Brain microvascular endothelial cell (primary cell): ENCODE results near the gene NOTCH2NLA.
"Not testable (repeated sequence)": the region's sequence is repeated elsewhere in the genome, so short reads cannot be mapped to it uniquely, and the experiment has no call there.

ENCODE experiments used
- DNase-seq: peaks from one replicate; pipeline ENCODE4 v3.0.0-alpha.2; 2020
- H3K27ac ChIP-seq: fragments of 250-450 bp; sonication (Bioruptor Pico); 2 replicates; pipeline ENCODE4 v1.5.1; 2020; ENCODE audit warnings: mild to moderate bottlenecking, moderate library complexity
- H3K27me3 ChIP-seq: fragments of 250-450 bp; sonication (Bioruptor Pico); replicated peaks from 2 replicates; pipeline ENCODE4 v1.5.1; 2020; ENCODE audit warnings: mild to moderate bottlenecking
- H3K36me3 ChIP-seq: fragments of 250-450 bp; sonication (Bioruptor Pico); replicated peaks from 2 replicates; pipeline ENCODE4 v1.5.1; 2020; ENCODE audit warnings: mild to moderate bottlenecking
- H3K4me3 ChIP-seq: 2 replicates; pipeline ENCODE4 v1.5.1; 2011; ENCODE audit warnings: low read depth, mild to moderate bottlenecking, control low read depth, low read length, moderate library complexity
- in situ Hi-C: cut with HindIII; loops from 2 replicates; pipeline ENCODE4 v1.10.0; 2017; ENCODE audit warnings: low sequenced_read_pairs, low pct_ligation_motif_present

Gene NOTCH2NLA

DNA sequence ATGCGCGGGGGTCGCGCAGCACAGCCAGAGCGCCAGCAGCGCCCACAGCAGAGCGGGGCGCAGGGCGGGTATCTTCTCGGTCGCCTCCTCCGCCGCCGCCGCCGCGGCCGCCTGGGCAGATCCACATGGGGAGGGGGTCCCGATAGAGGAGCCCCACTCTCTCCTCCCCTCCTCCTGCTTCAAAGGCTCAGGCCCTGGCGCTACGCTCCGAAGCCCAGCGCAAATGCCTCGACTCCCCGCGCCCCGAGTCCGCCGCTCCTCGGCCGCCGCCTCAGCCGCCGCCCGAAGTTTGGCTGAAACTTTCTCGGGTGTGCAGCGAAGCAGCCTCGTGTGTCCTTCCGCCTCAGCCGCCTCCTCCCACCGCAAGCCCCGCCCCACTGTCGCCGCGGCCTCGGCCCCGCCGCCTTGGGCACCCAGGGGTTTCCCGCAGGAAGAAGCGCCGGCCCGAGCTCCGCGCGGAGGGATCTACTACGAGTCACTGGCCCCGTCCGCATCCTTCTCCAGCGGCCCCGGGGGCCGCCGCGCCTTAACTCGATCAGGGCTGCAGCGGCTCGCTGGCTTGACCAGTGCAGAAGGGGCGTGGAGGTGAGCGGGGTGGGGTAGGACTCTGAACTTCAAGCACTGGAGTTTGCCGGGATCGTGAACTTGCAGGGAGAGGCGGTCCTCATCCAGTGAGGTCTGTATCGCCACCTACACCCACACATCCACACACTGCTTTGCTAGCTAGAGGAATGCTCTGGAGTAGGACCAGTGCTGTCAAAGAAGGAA, at the start of gene NOTCH2NLA:
Gene NOTCH2NLA, minus strand, starts transcription at position 312 of the 768 bp plus-strand sequence. CDS start 39,684 bp downstream, outside the sequence.
- in situ Hi-C loops, H3K36me3 ChIP-seq, H3K27me3 ChIP-seq: not testable (repeated sequence)
- peak within 1 kb of the TSS; percentile 61 for H3K4me3 ChIP-seq
- peak; percentile 18 for DNase-seq
- peak within 1 kb of the TSS; percentile 75 for H3K27ac ChIP-seq

DNA sequence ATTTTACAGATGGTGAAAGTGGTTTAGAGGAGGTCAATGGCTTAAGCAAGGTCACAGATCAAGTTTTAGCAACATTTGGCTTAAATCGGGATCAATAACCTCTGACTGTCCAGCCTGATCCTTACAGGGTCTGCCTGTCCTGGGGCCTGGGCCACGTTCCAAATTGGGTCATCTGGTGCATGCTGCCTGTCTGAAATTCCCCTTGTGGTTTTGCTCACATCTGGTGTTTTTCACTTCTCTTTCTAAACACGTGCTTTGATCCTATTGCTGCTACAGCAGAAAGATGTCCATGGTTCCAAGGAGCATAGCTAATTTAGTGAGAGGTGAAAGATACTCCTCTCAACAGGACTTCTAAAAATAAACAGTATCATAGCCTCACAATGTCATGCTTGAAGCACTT, 49.5 kb upstream of the NOTCH2NLA start:
- in situ Hi-C loops, H3K4me3 ChIP-seq, H3K27ac ChIP-seq, H3K36me3 ChIP-seq, DNase-seq, H3K27me3 ChIP-seq: not testable (repeated sequence)

DNA sequence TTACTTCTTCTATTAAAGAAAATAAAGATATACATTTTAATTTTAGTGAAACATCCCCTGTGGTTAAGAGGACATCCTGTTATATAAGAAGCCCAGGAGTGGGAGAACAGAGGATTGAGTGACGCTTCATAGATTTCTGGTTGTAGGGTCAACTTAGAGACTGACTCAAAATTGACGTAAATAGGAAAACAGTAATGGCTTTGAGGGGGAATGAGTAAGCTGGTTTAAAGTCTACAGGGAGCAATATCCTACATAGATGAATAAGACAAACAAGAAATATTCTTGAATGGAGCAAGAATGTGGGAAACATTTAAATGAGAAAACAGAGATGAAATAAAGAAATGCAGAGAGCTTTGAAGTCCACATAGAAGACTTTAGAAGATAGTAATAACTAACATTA, 48.3 kb upstream of the NOTCH2NLA start:
- H3K27ac ChIP-seq, DNase-seq, H3K36me3 ChIP-seq, in situ Hi-C loops, H3K4me3 ChIP-seq, H3K27me3 ChIP-seq: not testable (repeated sequence)

DNA sequence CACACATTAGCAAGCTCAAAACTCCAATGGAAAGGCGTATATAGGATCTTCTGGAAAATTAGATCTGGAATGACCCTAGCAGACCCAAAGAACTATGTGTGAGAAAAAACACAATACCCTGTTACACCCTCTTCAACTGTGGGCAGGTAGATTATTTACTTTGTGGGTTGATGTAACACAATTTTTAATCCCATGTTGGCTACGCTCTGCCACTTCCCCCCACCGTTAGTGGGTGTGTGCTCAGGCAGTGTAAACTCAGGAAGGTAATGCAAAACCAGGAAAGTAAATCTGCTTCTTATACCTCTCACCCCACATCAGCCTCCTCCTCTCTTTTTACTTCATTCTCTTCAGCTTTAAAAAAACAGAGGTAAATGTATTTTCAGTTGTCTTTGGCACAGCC, 45.3 kb upstream of the NOTCH2NLA start:
- DNase-seq, in situ Hi-C loops, H3K4me3 ChIP-seq, H3K27ac ChIP-seq, H3K36me3 ChIP-seq, H3K27me3 ChIP-seq: not testable (repeated sequence)

DNA sequence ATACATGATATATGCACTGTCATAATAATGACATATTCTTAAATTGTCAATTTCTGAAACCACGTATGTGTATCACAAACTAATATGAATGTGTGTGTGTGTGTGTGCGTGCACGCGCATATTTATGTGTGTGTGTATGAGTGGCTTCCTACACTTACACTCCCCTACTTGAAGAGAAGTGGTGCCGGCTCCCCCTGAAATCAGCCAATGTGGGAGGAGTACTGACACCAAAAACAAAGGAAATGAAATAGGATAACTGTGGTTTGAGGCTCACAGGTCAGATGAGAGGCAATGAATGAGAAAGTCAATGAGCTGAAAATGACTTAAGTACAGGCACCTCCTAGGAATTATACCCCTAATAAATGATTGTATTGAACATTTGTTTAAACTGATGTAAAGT, 44.4 kb upstream of the NOTCH2NLA start:
- H3K27me3 ChIP-seq, DNase-seq, H3K4me3 ChIP-seq, H3K27ac ChIP-seq, H3K36me3 ChIP-seq, in situ Hi-C loops: not testable (repeated sequence)

DNA sequence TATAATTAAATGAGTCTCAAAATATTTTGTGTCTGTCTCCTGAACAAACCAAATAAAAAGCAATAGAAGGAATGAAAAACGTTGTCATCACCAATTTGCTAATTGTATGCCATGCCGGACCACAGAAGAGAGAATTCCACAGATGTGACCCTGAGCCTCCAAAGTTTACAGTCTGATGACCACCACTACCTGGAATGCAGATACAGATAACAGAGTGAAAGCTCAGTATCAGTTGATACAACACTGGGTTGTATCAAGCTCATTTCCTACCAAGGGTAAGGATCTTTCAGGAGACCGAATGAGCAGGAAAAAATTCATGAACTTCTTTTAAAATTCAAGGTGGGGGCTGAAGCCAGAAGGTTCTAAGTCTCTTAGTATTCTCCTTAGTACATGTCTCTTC, 43.9 kb upstream of the NOTCH2NLA start:
- H3K27ac ChIP-seq, DNase-seq, H3K36me3 ChIP-seq, H3K27me3 ChIP-seq, H3K4me3 ChIP-seq, in situ Hi-C loops: not testable (repeated sequence)

DNA sequence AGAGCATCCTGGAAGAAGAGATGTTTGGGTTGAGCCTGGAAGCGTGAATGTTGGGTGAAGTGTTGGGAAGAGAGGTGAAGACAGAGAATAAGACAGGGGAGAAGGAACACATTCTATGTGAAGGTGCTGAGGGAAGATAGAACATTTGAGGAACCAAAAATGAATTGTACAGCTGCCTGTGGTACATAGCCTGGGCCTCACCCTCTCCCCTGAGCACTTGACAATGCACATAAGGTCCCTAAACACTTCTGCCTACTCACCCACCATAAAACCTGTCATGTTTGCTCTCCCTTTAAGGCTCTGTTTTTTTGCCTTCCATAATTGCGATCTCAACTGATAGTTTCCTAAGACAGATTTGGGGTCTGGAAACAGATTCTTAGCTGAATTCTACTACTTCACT, 43.2 kb upstream of the NOTCH2NLA start:
- H3K4me3 ChIP-seq, H3K27me3 ChIP-seq, in situ Hi-C loops, H3K27ac ChIP-seq, DNase-seq, H3K36me3 ChIP-seq: not testable (repeated sequence)

DNA sequence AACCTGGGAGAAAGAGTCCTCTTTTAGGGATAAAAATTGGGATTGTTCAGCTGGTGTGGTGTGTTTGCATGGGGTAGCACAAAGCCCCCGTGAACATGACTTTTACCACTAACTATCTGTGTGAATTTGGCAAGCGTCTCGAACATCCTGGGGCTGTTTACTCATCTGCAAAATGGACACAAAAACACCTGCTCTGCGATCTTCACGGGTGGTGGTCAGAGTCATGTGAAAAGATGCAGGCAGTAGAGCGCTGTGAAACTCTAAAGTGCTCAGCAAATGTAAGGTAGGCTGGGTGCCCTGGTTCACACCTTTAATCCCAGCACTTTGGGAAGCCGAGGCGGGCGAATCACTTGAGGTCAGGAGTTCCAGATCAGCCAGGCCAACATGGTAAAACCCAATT, 41.3 kb upstream of the NOTCH2NLA start:
- in situ Hi-C loops, H3K4me3 ChIP-seq, DNase-seq, H3K27ac ChIP-seq, H3K36me3 ChIP-seq, H3K27me3 ChIP-seq: not testable (repeated sequence)

DNA sequence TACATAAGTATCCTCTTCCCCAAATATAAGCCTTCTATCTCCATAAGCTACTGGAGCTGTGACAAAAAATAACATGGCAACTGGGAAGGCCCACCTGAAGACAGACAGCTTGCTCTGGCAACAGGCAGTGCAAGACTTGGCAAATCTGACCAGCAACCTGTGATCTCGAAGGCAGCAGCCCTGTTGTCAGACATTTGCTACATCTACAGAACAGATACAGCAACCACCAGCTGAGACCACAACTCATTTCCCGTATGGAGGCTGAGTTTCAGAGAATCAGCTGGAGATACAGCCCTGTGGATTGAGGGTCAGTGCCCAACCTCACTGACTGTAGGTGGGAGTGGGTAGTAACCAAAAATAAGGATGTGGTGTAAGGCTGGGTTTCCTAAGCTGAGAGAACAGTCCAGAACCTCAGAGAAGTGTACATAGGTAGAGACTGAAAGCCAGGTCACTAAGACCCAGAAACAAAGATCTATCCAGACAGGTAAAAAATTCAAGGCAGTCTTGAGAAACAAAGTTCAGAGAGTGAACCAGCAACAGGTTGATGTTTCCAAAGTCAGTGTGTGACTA, 37.4 kb upstream of the NOTCH2NLA start:
- DNase-seq, H3K27me3 ChIP-seq, H3K27ac ChIP-seq, H3K4me3 ChIP-seq, H3K36me3 ChIP-seq, in situ Hi-C loops: not testable (repeated sequence)

DNA sequence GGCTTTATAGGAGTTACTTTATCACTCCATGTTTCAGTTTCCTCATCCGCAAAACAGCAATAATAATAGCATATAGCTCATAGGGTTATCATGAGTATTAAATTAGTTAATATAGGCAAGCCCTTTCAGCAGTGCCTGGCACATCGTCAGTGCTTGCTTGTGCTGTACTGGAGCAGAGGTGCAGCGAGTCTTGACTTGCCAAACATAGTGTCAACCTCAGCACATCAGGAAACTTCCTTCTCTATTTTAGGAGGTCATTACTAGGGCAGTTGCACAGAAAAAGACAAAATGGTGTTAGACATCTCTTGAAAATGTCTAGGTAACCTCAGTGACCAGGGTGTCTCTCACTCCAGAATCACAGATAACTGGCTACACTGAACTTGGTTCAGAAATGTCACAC, 35.9 kb upstream of the NOTCH2NLA start:
- H3K4me3 ChIP-seq, H3K27me3 ChIP-seq, DNase-seq, H3K36me3 ChIP-seq, H3K27ac ChIP-seq, in situ Hi-C loops: not testable (repeated sequence)

DNA sequence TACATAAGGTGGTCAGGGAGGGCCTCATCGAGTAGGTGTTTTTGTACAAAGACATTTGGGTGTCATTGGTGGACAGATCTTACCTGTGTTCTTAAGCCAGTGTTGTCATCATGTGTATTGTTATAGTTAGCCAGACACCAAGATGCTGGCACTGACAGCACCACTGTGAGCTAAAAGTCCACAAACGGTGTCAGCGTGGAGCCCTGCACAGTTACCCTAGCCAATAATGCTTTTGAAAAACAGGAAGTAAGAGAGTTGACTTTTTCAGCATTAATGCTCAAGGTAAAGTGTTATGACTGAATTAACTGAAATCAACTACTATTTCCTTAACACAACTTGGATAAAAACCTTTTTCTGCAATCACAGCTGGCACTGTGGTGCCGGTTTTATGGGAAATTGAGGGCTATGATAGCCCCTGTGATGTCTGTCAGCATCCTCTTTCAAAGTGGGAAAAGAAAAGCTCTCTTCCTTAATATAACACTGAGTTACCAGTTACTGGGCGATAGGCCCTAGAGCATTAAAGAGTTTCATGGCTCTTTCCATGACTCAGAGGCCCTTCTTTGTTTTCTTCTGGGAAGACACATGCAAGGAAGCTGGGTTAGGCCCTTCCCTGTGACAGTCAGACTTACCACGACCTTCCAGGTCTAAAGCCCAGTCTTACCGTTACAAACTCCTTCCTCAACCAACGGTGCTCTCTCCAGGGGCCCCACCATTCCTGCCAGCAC, 31.3 kb upstream of the NOTCH2NLA start:
- H3K27me3 ChIP-seq, H3K36me3 ChIP-seq, H3K27ac ChIP-seq, in situ Hi-C loops, H3K4me3 ChIP-seq, DNase-seq: not testable (repeated sequence)

DNA sequence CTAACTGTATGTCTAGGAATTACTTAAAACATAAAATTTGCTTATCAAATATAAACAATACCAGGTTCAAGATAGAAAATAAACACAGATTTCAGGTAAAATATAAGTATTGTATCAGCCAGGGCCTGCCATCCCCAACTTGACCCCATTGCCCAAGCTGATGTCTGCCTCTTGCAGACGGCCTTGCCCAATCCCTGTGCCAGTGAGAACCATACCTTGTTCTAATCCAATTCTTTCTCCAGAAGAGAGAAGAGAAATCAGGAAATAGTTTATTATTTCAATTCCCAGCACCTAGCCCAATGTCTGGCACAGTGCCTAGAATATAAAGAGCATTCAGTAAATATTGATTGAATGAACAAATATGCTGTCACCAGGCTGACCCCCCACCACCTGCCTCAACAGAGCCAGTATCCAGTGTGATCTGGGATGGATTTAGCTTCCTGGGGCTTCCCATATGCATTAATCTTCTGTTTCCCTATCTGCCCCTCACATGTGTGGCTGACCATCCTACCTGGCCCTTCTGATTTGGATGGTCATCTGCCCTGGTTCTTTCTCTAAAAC, 29.3 kb upstream of the NOTCH2NLA start:
- in situ Hi-C loops, DNase-seq, H3K4me3 ChIP-seq, H3K36me3 ChIP-seq, H3K27ac ChIP-seq, H3K27me3 ChIP-seq: not testable (repeated sequence)

DNA sequence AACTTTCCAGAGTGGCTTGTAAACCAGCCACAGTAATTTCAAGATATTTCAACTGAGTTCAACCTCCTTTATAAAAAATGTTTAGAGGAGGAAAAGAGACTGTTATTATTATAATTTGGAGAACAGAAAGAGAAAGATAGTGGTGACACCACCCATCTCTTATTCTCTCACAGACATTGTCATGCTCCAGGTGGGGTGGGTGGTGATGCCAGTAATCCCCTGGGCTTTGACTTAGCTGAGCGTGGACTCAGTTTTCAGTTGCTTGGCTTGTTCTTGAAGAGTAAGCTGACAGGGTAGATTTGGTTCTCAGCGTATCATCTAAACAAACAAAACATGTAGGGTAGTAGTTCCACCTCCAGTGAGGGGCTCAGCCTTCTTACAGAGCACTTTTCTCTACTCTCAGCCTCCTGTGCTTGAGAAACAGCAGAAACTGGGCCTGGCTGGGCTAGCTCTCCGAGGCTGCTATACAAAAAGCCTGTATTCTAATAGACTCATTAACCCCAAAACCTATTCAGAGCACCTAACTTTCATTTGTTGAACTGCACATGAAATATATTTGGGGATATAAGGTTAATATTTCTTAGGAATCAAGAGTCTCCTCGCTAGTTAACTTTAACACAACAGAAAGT, 25.9 kb upstream of the NOTCH2NLA start:
- H3K36me3 ChIP-seq, H3K27me3 ChIP-seq, H3K27ac ChIP-seq, H3K4me3 ChIP-seq, in situ Hi-C loops, DNase-seq: not testable (repeated sequence)

DNA sequence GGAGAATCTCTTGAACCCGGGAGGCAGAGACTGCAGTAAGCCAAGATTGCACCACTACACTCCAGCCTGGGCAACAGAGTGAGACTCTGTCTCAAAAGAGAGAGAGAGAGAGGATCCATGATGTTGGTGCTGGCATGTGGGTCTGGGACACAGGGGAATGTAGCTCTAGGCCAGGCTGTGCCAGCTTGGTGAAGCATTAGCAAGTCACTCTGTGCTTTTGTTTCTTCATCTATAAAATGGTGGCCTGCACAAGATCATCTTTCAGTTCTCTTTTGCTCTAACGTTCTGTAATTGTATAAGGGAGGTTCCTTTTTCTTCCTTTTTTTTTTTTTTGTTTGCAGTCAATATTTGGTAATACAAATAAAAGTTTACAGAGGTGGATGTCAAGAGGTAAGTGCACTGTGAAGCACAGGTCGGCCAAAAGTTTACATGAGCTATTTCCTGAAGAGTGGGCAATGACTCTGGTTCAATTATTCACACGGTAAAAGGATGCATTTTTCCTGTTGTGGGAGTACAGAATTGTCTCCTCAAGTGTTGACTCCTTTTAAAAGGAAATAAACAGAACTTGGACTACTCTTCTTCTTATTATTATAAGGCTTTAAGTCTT, 24.5 kb upstream of the NOTCH2NLA start:
- H3K27ac ChIP-seq, H3K4me3 ChIP-seq, H3K27me3 ChIP-seq, DNase-seq, H3K36me3 ChIP-seq, in situ Hi-C loops: not testable (repeated sequence)
